ENCODE data around the gene HLA-B. TPM values are rescaled to one million over a fixed set of nuclear protein-coding genes. Genes with fewer than 3 reads are reported as not detected.

HLA-B gene
- total RNA-seq, 1 donor from 2014 or later = 216 TPM

DNA sequence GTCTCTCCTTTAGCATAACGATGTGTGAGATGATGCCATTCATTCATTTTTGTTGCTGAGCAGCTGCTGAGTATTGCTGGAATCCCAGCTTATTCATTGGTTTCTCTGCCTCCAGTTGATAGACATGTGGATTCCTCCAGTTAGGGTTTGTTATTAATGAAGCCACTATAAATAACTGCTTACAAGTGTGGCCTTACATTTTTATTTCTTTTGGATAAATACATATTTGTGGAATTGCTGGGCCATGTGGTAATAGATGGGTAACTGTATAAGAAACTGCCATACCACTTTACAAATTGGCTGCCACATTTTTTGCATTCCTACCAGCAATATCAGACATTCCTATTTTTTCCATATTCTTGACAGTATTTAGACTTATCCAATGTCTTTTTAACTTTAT is 2.6 kb upstream of the HLA-B start:
- peaks cover 6% of the 10 kb centered on the region for H3K36me3 Mint-ChIP-seq (ENCODE audit: low read depth)
- H3K4me3 Mint-ChIP-seq (ENCODE audit: unreplicated experiment) = no peak overlapping the region
- no peak overlapping the region for H3K27ac Mint-ChIP-seq (ENCODE audit: unreplicated experiment)
- TF ChIP-seq, protein P1, sequence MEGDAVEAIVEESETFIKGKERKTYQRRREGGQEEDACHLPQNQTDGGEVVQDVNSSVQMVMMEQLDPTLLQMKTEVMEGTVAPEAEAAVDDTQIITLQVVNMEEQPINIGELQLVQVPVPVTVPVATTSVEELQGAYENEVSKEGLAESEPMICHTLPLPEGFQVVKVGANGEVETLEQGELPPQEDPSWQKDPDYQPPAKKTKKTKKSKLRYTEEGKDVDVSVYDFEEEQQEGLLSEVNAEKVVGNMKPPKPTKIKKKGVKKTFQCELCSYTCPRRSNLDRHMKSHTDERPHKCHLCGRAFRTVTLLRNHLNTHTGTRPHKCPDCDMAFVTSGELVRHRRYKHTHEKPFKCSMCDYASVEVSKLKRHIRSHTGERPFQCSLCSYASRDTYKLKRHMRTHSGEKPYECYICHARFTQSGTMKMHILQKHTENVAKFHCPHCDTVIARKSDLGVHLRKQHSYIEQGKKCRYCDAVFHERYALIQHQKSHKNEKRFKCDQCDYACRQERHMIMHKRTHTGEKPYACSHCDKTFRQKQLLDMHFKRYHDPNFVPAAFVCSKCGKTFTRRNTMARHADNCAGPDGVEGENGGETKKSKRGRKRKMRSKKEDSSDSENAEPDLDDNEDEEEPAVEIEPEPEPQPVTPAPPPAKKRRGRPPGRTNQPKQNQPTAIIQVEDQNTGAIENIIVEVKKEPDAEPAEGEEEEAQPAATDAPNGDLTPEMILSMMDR (IDR thresholded peaks at IDR 0.05) = no peak
- peaks cover 15% of the 10 kb centered on the region for H3K4me1 Mint-ChIP-seq (ENCODE audit: low read depth)
- H3K9me3 Mint-ChIP-seq (ENCODE audit: low read depth) = peaks cover 9% of the 10 kb centered on the region
- H3K27me3 Mint-ChIP-seq (ENCODE audit: low read depth) = peaks cover 55% of the 10 kb centered on the region
- no peak for DNase-seq (ENCODE audit: low spot score)

DNA sequence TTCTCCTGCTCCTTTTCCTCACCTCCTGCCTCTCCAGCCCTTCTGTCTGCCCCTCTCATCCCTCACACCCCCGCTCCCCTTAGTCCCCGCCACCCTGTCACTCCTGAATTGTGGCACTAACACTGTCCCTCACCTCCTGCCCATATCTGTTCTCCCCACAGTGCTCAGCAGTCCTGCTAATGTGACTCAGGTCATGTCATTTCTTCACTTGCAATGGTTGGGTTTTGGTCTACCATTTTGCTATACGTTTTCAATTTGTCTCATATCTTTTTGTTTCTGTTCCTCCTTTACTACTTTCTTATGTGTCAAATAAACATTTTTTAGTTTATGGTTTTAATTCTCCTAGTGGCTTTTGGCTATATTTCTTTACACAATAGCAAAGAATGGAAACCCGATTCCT is 1.3 kb upstream of the HLA-B start:
- DNase-seq (ENCODE audit: low spot score) = no peak
- H3K4me1 Mint-ChIP-seq (ENCODE audit: low read depth) = peaks cover 15% of the 10 kb centered on the region
- peaks cover 14% of the 10 kb centered on the region for H3K36me3 Mint-ChIP-seq (ENCODE audit: low read depth)
- TF ChIP-seq, protein P1 (IDR thresholded peaks at IDR 0.05) = no peak
- H3K4me3 Mint-ChIP-seq (ENCODE audit: unreplicated experiment) = no peak overlapping the region
- no peak overlapping the region for H3K27ac Mint-ChIP-seq (ENCODE audit: unreplicated experiment)
- H3K27me3 Mint-ChIP-seq (ENCODE audit: low read depth) = peaks cover 45% of the 10 kb centered on the region
- peaks cover 9% of the 10 kb centered on the region for H3K9me3 Mint-ChIP-seq (ENCODE audit: low read depth)

DNA sequence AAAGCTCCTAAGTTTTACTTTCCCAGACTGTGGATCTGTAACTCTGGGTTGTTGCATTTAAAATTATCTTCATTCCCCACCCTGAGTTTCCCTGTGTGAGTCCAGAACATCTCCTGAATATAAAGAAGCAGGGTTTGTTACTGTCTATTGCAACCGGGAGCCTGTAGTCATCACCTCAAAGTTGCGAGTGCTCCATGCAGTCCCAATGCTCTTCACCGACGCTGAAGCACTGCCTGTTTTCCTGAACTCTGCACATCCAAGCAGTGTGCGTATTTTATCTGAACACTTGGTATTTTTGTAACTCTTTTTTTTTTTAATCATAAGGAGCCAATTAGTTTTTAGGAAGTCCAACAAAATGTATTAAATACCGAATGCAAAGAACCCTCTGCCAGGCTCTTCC is 907 bp upstream of the HLA-B start:
- DNase-seq (ENCODE audit: low spot score) = no peak
- peaks cover 15% of the 10 kb centered on the region for H3K4me1 Mint-ChIP-seq (ENCODE audit: low read depth)
- H3K27ac Mint-ChIP-seq (ENCODE audit: unreplicated experiment) = peak overlapping the region; percentile 22
- H3K36me3 Mint-ChIP-seq (ENCODE audit: low read depth) = peaks cover 15% of the 10 kb centered on the region
- TF ChIP-seq, protein P1 (IDR thresholded peaks at IDR 0.05) = no peak
- H3K9me3 Mint-ChIP-seq (ENCODE audit: low read depth) = peaks cover 9% of the 10 kb centered on the region
- H3K27me3 Mint-ChIP-seq (ENCODE audit: low read depth) = peaks cover 46% of the 10 kb centered on the region
- peak overlapping the region; percentile 81 for H3K4me3 Mint-ChIP-seq (ENCODE audit: unreplicated experiment)

DNA sequence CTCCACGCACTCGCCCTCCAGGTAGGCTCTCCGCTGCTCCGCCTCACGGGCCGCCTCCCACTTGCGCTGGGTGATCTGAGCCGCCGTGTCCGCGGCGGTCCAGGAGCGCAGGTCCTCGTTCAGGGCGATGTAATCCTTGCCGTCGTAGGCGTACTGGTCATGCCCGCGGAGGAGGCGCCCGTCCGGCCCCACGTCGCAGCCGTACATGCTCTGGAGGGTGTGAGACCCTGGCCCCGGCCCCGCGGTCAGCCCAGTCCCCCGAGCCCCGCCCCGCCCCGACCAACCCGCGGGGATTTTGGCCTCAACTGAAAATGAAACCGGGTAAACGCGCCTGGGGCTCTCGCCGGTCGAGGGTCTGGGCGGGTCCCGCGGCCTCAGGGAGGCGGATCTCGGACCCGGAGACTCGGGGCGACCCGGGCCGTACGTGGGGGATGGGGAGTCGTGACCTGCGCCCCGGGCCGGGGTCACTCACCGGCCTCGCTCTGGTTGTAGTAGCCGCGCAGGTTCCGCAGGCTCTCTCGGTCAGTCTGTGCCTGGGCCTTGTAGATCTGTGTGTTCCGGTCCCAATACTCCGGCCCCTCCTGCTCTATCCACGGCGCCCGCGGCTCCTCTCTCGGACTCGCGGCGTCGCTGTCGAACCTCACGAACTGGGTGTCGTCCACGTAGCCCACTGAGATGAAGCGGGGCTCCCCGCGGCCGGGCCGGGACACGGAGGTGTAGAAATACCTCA is 598 bp downstream of the HLA-B start:
- Mint-ChIP-seq H3K36me3 (ENCODE audit: low read depth) (peaks cover 15% of the 10 kb centered on the region), H3K4me3 (ENCODE audit: unreplicated experiment) (peak overlapping the region; percentile 81), H3K4me1 (ENCODE audit: low read depth) (peaks cover 15% of the 10 kb centered on the region), H3K27me3 (ENCODE audit: low read depth) (peaks cover 47% of the 10 kb centered on the region), H3K27ac (ENCODE audit: unreplicated experiment) (peak overlapping the region; percentile 8), H3K9me3 (ENCODE audit: low read depth) (peaks cover 5% of the 10 kb centered on the region)
- no peak for DNase-seq (ENCODE audit: low spot score)
- TF ChIP-seq, protein P1 (IDR thresholded peaks at IDR 0.05) = no peak

DNA sequence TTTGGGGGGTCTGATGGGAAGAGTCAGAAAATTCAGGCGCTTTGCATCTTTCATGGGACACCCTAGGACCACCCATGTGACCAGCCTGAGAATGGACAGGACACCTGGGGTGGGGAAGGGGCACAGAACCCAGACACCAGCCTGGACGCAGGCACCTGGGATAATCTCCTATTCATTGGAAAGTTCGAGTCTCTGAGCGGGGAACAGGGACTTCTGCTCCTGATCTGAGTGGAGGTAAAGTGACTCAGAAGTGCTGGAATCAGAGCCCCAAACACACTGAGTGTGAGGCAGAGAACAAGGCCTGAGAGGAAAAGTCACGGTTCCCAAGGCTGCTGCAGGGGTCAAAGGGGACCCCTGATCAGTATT is 1.4 kb downstream of the HLA-B start:
- H3K27ac Mint-ChIP-seq (ENCODE audit: unreplicated experiment) = no peak overlapping the region

More for the DNA sequence above, 1.4 kb downstream of the HLA-B start:
- no peak for DNase-seq (ENCODE audit: low spot score)
- peaks cover 3% of the 10 kb centered on the region for H3K9me3 Mint-ChIP-seq (ENCODE audit: low read depth)
- peaks cover 49% of the 10 kb centered on the region for H3K27me3 Mint-ChIP-seq (ENCODE audit: low read depth)
- peak overlapping the region; percentile 81 for H3K4me3 Mint-ChIP-seq (ENCODE audit: unreplicated experiment)
- TF ChIP-seq, protein P1 (IDR thresholded peaks at IDR 0.05) = no peak
- peaks cover 15% of the 10 kb centered on the region for H3K4me1 Mint-ChIP-seq (ENCODE audit: low read depth)
- H3K36me3 Mint-ChIP-seq (ENCODE audit: low read depth) = peaks cover 15% of the 10 kb centered on the region
